Brain pericyte (primary cell): ENCODE results near the gene CCDC167.
"Not testable (repeated sequence)": the region's sequence is repeated elsewhere in the genome, so short reads cannot be mapped to it uniquely, and the experiment has no call there.

Experiments used
- DNase-seq: peaks from one replicate; pipeline ENCODE4 v3.0.0-alpha.2; 2012; ENCODE audit warnings: low read depth, low spot score

CCDC167 gene

DNA sequence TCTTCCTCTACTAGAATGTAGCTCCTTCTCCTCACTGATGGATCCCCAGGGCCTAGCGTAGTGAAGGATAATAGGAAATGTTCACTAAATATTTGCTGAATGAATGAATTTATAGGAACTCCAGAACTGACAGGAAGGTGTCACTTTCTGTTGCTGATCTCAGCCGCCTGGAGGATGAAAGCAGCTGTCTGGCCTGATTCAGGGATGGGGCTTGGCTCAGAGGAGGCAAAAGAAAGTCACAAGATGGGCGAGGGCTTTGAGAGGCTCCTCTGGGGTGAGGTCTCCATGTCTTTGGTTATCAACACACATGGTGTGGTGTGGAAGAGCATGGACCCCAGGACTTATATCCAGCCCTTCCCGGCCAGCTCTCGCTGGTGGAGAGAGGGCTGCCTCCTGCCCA is 11.5 kb upstream of the CCDC167 start:
- DNase-seq = no peak

DNA sequence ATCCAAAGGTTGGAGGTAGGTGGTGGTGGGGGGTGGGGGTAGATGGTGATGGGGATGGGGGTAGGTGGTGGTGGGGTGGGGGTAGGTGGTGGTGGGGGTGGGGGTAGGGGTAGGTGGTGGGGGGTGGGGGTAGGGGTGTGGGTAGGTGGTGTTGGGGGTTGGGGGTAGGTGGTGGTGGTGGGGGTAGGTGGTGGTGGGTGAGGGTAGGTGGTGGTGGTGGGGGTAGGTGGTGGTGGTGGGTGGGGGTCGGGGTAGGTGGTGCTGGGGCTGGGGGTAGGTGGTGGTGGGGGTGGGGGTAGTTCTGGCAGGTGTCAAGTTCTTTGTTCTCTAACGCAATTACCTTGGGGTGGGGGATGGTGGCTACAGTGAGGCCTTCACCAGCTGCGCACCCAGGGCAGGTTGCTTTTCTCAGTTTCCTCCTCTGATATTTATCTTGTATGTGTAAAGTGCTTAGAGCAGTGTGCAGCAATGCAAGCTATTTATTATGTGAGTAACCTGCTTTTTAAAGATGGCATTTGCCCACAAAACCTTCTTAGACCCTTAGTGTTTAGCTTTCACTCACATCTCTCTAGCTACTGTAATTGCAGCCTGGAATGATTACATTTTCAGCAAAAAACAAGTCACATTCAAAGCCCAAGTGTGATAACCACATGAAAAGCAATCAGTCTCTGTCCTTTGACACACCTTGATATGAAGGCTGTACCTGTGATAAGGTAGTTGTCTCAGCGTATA is 8.2 kb upstream of the CCDC167 start:
- no peak for DNase-seq

- DNase-seq = no peak
Observed at GRCh38 chr6:37507077-37507476, 7.4 kb upstream of the CCDC167 start.

DNA sequence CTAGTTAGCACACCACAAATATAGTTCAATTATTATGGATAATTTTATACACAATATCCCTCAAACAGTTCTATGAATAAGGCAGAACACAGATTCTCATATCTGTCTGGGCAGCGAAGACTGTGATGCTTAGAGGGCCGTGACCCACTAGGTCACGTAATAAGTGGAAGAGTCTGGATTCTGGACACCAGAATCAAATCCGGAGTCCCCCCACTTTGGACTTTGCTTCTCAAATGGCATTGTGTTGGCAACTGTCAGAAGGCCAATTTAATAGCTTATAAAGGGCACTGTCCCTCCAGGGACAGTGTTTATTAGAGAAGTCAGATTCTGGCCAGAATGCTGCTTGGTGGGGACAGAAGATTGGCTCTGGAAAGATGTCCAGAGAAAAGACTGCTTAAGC is 6.8 kb upstream of the CCDC167 start:
- DNase-seq = no peak

GRCh38 chr6:37504024-37504423 is 4.3 kb upstream of the CCDC167 start:
- no peak for DNase-seq

GRCh38 chr6:37503309-37503965 is 3.7 kb upstream of the CCDC167 start:
- no peak for DNase-seq

- no peak for DNase-seq
Observed at GRCh38 chr6:37502703-37503291, 3.1 kb upstream of the CCDC167 start.

DNA sequence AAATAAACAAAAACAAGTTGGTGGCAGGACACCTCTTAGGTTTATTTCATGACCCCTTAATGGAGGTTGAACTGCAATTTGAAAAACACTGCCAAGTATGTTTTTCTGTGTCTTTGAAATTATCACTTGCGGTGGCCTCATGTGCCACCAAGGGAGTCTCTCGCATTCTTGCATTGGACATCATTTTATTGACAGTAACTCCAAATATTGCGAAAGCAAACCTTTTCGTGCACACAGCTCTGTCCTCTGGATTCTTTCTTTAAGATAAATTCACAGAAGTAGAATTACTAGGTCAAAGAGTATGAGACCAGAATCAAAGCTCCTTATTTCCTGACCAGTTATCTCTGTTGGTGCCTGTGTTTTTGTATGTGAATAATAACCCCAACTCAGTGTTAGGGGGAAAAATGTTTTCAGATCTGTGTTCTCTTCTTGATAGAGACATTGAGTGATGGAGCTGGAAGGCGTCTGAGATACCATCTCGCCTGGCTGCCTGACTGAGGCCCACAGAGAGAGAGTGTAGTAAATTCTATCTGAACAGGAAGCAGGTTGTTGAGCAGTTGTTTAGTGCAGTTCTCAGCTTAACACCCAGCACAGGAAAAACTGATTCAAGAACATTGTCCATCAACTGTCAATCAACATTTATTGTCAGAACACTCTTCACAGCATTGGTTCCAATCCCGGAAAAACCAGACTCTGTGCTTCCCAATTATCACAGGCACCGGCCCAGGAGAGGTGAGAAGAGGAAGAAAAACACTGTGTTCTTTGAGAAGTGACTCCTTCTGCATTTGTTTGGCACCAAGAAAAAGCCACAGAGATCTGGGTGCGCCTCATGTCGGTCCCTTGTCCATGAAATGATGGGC is 2.2 kb upstream of the CCDC167 start:
- no peak for DNase-seq

GRCh38 chr6:37500904-37501303 is 1.2 kb upstream of the CCDC167 start:
- not testable (repeated sequence) for DNase-seq

GRCh38 chr6:37500294-37500608 is 558 bp upstream of the CCDC167 start:
- DNase-seq = no peak

DNA sequence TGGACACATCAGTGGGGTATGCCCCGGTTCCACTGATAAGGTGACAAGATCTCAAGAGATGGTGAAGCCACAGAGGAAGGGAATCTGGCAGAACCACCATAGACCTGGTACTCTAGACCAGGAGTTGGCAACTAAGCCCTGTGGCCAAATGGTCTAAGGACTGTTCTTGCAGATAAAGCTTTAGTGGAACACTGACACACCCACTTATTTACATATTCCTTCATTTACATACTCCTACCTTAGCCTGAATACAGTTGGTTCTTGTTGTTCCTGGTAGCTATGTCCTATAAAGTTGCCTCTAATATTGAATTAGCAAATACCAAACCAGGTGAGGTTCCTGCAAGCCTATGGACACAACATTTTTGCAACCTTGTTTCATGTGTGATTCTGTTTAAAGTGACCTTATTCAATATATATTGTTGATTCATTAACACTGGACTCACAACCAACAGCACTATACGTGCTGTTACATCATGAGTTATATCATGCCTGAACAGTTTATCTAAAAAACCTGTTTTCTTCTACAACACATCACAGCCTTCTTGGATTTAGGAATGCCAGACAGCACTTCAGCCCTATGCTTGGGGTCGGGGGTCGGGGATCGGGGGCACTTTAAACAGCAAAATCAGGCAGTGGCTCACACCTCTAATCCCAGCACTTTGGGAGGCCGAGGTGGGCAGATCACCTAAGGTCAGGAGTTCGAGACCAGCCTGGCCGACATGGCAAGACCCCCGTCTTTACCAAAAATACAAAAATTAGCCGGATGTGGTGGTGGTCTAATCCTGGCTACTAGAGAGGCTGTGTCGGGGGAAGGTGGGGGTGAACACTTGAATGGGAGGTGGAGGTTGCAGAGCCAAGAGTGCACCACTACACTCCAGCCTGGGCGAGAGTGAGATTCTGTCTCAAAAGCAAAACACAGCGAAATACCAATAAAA is 2.5 kb downstream of the CCDC167 start:
- DNase-seq = no peak

DNA sequence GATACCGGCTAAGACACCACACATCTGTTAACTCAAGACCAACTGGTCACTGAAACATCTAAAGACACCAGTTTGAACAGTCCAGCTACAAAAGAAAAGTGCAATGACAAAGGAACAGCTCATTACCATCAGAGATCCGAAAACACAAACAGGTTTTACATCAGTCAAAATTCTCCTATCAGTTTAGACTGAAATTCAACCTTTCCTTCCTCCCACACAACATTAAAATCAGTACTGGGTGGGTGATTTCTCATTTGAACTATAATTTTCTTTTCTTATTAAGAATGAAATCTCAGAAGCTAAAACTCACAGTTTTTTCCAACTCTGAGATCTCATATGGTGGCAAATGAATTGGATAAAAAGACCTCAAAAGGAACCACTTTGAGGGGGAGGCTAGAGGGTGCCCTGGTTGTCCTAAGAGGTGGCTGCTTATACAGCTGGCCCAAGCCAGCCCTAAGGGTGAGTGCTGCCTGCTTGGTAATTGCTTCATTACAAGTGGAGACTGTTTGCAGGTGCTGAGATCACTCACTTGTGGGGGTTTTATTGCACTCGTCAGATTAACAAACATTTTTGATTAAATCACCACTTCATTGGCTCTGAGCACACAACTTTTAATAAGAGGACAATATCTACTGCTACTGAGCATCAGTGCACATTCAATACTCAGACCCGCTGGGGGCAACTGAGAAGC is 4.3 kb downstream of the CCDC167 start:
- no peak for DNase-seq

GRCh38 chr6:37493661-37493995 is 6.1 kb downstream of the CCDC167 start:
- no peak for DNase-seq

DNA sequence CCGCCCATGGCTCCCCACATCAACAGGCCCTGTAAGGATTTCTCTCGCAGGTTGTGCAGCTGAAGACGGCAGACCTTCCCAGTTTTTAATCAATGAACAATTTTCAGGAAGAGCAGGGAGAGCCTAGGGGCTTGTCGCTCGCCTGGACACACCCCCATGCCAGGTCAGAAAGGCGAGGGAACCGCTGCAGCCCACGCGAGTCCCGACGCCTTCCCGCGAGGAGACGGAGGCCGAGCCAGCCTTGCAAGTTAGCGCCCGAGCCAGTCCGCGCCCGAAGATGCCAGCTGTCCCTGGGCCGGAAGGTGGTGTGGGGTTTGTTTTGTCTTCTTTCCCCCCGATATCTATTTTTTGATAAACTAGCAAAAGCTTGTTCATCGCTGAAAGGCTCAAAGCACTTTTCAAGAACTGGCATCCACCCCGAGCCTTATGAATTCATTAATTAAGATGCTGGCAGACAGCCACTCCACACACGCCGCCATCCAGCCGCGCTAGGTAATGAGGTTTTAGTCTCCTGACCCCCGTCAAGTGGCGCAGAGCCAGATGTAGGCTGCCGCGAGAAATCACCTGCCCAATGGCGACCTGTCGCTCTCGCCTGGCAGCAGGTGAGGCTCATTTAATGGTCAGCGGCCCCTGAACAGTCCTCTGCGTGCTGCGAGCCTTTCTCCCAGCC is 6.6 kb downstream of the CCDC167 start:
- no peak for DNase-seq

GRCh38 chr6:37492236-37492972 is 7.3 kb downstream of the CCDC167 start:
- no peak for DNase-seq

- DNase-seq = no peak
Observed at GRCh38 chr6:37491830-37492208, 7.9 kb downstream of the CCDC167 start.

GRCh38 chr6:37491171-37491829 is 8.4 kb downstream of the CCDC167 start:
- DNase-seq = no peak

- no peak for DNase-seq
Observed at GRCh38 chr6:37490536-37491170, 9.0 kb downstream of the CCDC167 start.
